GM19395 (cell line): Measurements from ENCODE around the gene GORASP2.

ENCODE experiments used
- ATAC-seq: cut with Tn5 transposase; IDR thresholded peaks from one replicate; pipeline ENCODE4 v1.9.1; 2021; ENCODE audit warnings: mild to moderate bottlenecking, moderate library complexity; ENCODE audit not compliant: unreplicated experiment

The GORASP2 gene

GRCh38 chr2:170963386-170963785, 34.3 kb downstream of the GORASP2 start:
- no peak for ATAC-seq

GRCh38 chr2:170965446-170966225, 36.6 kb downstream of the GORASP2 start:
- no peak for ATAC-seq

GRCh38 chr2:170966648-170967396, 37.8 kb downstream of the GORASP2 start:
- ATAC-seq = no peak

- no peak for ATAC-seq
Measured at GRCh38 chr2:170967553-170967952, 38.5 kb downstream of the GORASP2 start.

- no peak for ATAC-seq
Measured at GRCh38 chr2:170968205-170969003, 39.4 kb downstream of the GORASP2 start.

GRCh38 chr2:170969030-170969429, 40.0 kb downstream of the GORASP2 start:
- ATAC-seq = no peak

GRCh38 chr2:170969872-170970496, 40.9 kb downstream of the GORASP2 start:
- no peak for ATAC-seq

GRCh38 chr2:170971071-170971470, 42.0 kb downstream of the GORASP2 start:
- no peak for ATAC-seq

- ATAC-seq = peak; percentile 9
Measured at GRCh38 chr2:170972296-170973224, 43.5 kb downstream of the GORASP2 start.

GRCh38 chr2:170973225-170973491, 44.1 kb downstream of the GORASP2 start:
- ATAC-seq = no peak

- ATAC-seq = peak; percentile 95
Measured at GRCh38 chr2:170973492-170974303, 44.6 kb downstream of the GORASP2 start.

GRCh38 chr2:170974304-170974993, 45.4 kb downstream of the GORASP2 start:
- no peak for ATAC-seq

GRCh38 chr2:170975127-170975942, 46.3 kb downstream of the GORASP2 start:
- ATAC-seq = no peak

GRCh38 chr2:170975943-170976270, 46.9 kb downstream of the GORASP2 start:
- ATAC-seq = no peak

GRCh38 chr2:170984079-170984478, 55.0 kb downstream of the GORASP2 start:
- no peak for ATAC-seq

GRCh38 chr2:170985407-170985806, 56.4 kb downstream of the GORASP2 start:
- ATAC-seq = no peak

GRCh38 chr2:170986566-170987258, 57.7 kb downstream of the GORASP2 start:
- no peak for ATAC-seq
